ENCODE data around the gene RPH3AL.

The RPH3AL gene

GRCh38 chr17:197352-197751 is 155.3 kb downstream of the RPH3AL start:
- no peak for DNase-seq

DNA sequence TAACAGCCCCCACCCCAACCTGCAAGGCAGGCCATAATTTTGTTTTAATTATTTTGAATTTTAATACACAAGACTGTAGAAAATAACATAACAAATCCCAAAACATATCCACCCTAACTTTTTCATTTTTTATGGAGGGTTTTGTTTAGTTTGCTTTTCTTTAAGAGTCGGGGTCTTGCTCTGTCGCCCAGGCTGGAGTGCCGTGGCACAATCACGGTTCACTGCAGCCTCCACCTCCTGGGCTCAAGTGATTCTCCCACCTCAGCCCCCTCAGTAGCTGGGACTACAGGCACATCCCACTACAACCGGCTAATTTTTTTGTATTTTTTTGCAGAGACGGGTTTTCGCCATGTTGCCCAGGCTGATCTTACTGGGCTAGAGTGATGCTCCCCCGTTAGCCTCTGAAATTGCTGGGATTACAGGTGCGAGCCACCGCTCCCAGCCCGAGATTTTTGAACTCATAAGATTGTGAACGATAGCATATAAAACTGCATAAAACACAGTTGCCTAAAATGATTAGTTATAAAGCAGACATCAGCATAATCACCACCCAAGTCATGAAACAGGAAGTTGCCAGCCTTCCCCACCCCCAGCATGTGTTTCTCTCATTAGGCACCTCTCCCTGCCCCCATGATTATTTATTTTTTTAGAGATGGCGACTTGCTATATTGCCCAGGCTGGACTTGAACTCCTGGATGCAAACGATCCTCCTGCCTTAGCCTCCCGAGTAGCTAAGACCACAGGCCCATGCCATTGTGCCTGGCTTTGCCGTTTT is 157.6 kb downstream of the RPH3AL start:
- peak; percentile 4 for DNase-seq

GRCh38 chr17:193841-194806 is 158.5 kb downstream of the RPH3AL start:
- peak; percentile 29 for DNase-seq

DNA sequence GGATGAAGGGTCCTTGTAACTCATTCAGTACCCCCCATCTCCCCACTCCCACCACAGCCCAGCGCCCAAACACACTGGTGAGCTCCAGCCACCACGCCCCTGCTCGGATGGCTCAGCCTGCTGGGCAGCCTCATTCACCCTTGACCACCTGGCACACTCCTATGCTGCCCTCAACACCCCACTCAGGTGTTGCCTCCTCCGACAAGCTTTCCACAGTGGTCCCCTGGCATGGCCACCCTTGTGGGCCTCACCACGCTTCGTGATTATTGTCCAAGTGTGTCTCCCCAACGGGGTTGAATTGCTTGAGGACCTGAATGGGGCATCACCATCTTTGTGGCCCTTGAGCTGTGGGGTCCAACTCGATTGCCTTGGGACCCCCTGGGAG is 159.2 kb downstream of the RPH3AL start:
- peak; percentile 18 for DNase-seq

DNA sequence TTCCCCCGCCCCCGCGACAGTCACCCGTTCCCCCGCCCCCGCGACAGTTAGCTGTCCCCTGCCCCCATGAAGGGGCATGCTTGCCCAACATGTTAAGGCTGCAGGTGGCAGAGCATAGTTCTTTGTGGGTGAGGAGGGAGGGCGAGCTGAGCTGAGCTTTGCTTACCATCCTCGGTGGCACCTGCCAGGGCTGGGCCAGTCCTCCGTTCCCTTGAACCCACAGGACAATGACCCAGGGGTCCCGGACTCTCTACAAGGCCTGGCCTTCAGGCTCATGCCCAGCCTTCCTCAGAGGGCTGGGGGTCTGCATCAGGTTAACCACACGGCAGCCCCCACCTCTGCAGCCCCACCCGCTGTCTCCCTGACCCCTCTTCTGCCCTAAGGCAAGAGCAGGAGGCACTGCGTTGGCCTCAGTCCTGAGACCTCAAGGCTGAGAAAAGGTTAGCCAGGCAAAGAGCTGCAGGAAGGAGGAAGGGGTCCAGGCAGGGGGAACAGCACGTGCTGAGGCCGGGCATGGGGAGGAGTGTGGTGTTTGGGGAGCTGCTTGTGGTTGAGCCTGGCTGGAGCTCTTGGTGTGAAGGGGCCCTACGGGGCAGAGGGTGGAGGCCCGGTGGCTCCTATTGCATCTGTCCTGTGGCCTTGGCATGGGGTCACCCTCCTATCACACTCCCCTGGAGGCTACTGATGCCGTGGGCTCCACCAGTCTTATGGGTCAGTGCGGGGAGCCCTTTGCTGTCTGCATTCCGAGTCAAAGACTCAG is 159.8 kb downstream of the RPH3AL start:
- DNase-seq, result peak; percentile 13

DNA sequence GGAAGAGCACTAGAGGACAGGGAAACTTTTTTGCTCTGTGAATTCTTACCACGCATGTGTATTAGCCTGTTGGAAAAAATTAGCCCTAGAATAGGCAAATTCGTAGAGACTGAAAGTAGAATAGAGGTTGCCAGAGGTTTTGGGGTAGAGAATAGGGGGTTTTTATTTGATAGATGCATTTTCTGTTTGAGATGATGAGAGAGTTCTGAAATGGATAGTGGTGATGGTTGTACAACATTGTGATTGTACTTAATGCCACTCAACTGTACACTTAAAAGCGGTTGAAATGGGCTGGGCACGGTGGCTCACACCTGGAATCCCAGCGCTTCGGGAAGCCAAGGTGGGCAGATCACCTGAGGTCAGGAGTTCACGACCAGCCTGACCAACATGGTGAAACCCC is 163.2 kb downstream of the RPH3AL start:
- no peak for DNase-seq

DNA sequence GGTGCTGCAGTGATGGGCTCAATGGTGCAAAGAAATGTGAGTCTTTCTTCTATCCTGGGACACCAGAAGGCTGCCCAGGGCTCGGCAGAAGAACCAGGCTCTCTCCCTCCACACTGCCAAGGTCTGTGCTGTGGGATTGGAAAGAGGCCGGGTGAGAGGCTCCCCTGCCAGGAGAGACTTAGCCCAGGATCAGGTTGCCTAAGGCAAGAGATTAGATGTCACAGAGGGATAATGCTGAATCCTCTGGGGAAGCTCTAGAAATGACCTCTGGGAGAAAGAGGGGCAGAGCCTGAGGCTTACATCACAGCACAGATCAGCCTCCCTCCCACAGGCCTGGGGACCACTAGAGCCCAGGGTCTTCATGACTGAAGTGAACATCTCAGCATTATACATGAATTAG is 165.5 kb downstream of the RPH3AL start:
- peak; percentile 11 for DNase-seq

- no peak for DNase-seq
Observed at GRCh38 chr17:185445-186138, 167.0 kb downstream of the RPH3AL start.

- DNase-seq, result no peak
Observed at GRCh38 chr17:183021-183420, 169.6 kb downstream of the RPH3AL start.

GRCh38 chr17:182050-182751 is 170.4 kb downstream of the RPH3AL start:
- DNase-seq, result no peak

- no peak for DNase-seq
Observed at GRCh38 chr17:181245-182049, 171.2 kb downstream of the RPH3AL start, which contains the start of gene DOC2B. Gene DOC2B, minus strand, starts transcription at chr17:181650. Its CDS starts 171 bp downstream, at chr17:181479.

DNA sequence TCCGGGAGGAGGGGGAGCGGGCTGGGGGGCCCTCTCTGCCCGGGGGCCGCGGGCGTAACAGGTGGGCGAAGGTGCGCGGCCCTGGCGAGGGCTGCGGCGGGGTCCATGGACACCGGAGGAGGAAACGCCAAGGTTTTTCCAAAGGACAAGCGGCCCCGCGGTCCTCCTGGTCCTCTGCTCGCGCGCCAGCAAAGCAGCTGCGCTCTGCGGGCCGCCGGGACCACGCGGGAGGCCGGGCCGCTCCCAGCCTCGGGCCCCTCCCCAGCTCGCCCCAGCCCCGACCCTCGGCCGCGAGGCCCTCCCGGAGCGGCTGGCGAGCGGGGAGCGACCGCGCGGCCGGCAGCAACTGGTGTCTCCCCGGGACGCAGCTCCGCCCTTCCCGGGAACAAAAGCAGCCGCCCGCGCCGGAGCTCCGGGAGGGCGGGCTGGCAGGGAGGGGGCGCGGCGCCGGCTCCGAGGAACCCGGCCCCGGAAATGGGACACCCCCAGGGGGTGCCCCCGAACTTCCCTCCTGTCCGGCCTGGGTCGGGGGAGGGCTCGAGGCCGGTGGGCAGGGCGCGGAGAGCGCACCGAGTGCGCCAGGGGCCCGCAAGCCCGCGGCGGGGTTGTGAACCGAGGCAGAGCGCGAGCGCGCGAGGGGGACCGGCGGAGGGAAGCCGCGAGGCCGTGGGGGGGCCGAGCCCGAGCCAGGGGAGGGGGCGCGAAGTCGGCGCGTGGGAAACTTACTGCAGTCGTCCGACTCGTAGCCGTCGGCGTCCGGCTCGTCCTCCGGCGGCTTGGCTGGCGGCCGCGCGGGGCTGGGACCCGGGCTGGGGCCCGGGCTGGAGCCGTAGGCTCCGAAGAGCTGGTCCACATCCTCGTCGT is 172.0 kb downstream of the RPH3AL start:
- no peak for DNase-seq

DNA sequence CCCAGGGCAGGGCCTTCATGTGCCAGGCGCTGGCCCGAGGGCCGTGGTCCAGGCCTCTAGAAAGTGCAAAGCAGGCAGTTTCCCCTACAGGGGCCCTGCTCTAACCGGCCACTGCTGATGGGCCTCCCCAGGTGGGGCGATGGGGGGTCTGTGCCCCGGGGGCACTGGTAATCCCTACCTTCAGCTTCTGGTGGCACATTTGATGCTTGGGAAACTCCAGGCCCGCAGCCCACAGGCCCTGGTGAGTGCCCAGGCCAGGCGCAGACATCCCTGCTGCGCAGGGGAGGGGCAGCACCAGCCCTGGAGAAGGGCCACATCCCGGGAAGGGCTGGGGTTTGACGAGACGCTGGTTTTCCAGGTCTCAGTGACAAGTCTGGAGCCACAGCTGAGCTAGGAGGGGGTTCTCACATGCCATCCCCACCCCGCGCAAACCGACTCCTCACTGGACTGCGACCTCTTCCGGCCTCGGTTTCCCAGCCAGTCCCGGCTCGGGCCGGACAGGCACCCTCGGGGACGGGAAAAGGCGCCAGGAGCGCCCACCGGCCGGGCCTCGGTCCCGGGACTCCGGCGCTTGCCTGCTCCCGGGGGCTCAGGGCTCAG is 172.7 kb downstream of the RPH3AL start:
- DNase-seq, result no peak

GRCh38 chr17:179066-179432 is 173.6 kb downstream of the RPH3AL start:
- no peak for DNase-seq

DNA sequence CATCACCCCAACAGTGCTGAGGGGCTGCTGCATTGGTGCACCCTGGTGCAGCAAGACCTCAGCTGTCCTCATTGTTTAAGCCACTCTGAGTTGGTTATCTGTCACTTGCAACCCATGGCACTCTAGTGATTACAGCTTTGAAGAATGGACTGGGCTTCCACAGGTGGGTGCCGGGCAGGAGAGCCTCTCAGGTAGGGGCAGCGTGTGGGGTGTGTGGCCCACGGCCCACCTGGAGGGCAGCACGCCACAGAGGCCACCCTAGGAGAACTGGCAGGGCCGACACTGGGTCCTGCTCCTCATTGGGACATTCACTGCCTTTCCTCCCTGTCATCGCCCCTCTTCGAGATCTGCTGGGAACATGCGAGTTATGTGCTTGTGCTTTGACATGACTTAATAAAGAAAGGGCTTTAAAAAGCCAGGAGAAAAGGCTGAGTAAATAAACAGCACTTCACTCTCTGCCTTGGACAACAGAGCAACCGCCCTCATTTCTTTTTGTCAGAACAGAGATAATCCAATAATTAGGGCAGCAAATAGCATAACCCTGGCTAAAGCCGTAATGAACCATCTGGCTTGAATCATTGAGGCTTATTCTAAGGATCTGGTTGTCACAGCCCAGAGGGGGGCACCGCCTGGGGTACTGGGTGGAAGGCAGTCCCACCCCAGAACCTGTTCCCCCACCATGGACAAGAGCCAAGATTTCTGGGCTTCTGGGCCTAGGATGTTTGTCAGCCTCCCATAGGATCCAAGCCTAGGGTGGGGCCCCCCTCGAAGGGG is 174.1 kb downstream of the RPH3AL start:
- DNase-seq, result no peak

- no peak for DNase-seq
Observed at GRCh38 chr17:177762-178161, 174.8 kb downstream of the RPH3AL start.

DNA sequence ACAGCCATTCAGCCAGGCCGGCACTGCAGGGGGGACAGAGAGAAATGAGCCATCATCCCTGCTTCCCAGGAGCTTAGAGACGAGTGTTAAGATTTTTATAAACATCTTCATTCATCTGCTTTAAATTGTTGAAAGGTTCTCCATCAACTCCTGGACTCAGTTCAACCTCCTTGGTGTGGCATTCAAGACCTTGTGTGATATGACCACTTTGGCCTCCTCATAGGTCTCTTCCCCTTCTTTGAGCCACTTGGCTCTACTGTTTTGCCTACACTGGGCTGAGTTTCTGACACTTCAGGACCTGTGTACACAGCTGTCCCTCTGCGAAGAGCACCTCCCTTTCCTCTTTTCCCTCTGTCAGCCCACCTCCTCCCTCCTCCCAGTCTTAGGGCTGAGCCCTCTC is 175.5 kb downstream of the RPH3AL start:
- DNase-seq, result no peak

DNA sequence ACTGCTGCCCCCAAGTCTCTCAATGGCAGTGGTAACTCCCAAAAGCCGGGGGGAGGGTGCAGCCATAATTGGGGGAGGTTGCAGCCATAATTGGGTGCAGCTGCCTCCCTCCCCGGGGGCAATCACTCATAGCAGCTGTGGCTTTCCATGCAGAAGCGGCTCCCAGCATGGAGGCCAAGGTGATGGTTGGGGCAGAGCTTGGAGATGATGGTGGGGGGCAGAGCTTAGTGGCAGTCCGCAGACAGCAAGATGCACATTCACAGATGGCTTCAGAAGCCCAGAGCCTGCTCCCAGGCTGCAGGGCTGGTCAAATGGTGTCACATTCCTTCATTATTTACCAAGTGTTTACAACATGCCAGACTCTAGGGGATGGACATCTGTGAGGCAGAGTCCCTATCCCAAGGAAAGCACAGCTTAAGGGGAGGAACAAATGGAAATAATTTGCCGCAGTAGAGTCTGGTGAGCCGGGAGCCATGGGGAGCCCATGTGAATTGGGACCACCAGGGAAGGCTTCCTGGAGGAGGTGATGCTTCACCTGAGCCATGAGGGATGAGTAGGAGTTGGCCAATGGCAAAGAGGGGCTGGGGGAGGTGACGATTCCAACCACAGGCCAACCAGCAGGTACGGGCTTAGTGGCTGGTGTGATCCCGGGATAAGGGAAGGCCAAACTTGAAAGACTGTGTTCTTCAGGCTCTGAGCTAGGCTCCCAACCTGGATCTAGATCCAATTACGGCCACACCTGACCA is 179.3 kb downstream of the RPH3AL start:
- no peak for DNase-seq
